Gastroesophageal sphincter (tissue), 4 donors: ENCODE data around the gene CNFN. TPM values are rescaled to one million over a fixed set of nuclear protein-coding genes. Genes with fewer than 3 reads are reported as not detected.
"Not testable (repeated sequence)": the region's sequence is repeated elsewhere in the genome, so short reads cannot be mapped to it uniquely, and the experiment has no call there.

ENCODE experiments used
- ATAC-seq: fragments of 150-250 bp; one replicate; pipeline ENCODE4 v1.9.1; 2016; ENCODE audit warnings: mild to moderate bottlenecking, moderate library complexity
- H3K27ac ChIP-seq, 4 donors: fragments of 200-600 bp; sonication (generic) in 3 of 4; 1 replicate in 3 of 4; 2 replicates in 1 of 4; pipeline ENCODE4 v1.5.1; 2016 to 2019
- H3K27me3 ChIP-seq: fragments of 200-600 bp; sonication (generic); one replicate; pipeline ENCODE4 v1.5.1; 2019
- H3K36me3 ChIP-seq, 2 donors: fragments of 200-600 bp; sonication (generic); one replicate each; pipeline ENCODE4 v1.5.1; 2019; ENCODE audit warnings: control low read depth in 1 of 2
- H3K4me1 ChIP-seq, 3 donors: fragments of 200-600 bp; sonication (generic); 1 replicate in 2 of 3; 2 replicates in 1 of 3; pipeline ENCODE4 v1.5.1; 2016 to 2019; ENCODE audit warnings: control low read depth in 2 of 3
- H3K4me3 ChIP-seq, 2 donors: fragments of 200-600 bp; sonication (generic); one replicate each; pipeline ENCODE4 v1.5.1; 2019; ENCODE audit warnings: mild to moderate bottlenecking in 1 of 2, moderate library complexity in 1 of 2
- H3K9me3 ChIP-seq, 3 donors: fragments of 200-600 bp; sonication (generic); one replicate each; pipeline ENCODE4 v1.5.1; 2017 to 2019; ENCODE audit warnings: control low read depth in 2 of 3
- CTCF ChIP-seq, 4 experiments: fragments of 200-600 bp in 2 of 4; fragments of 450-650 bp in 2 of 4; sonication (generic) in 1 of 4; IDR thresholded peaks; one replicate each; pipeline ENCODE4 v1.5.1; 2017 to 2019; ENCODE audit warnings: antibody characterized with exemption in 4 of 4, mild to moderate bottlenecking in 2 of 4, moderate library complexity in 2 of 4
- EP300 ChIP-seq: sonication (generic); formaldehyde crosslinking; IDR thresholded peaks from one replicate; pipeline ENCODE4 v1.6.1; 2017; ENCODE audit warnings: antibody characterized with exemption, mild to moderate bottlenecking
- POLR2A ChIP-seq, 2 donors: fragments of 450-650 bp; IDR thresholded peaks; one replicate each; pipeline ENCODE4 v1.6.1; 2017; ENCODE audit warnings: antibody characterized with exemption in 2 of 2, mild to moderate bottlenecking in 2 of 2, moderate library complexity in 1 of 2
- POLR2AphosphoS5 ChIP-seq: sonication (generic); formaldehyde crosslinking; IDR thresholded peaks from one replicate; pipeline ENCODE4 v1.6.1; 2017; ENCODE audit warnings: antibody characterized with exemption
- WGBS, 2 donors: methylation state at CpG; one replicate each; pipeline ENCODE4 v1.1.5; 2018; ENCODE audit warnings: low coverage in 1 of 2; 5-methylcytosine and 5-hydroxymethylcytosine counted together
- small RNA-seq, 4 donors: library from RNA; depleted of rRNA; stranded (forward); fragments of <200 nt; gene quantifications; one replicate each; pipeline ENCODE3, GENCODE V24; 2016
- total RNA-seq, 4 donors: library from RNA; depleted of rRNA; stranded (reverse); fragments of >200 nt; gene quantifications; one replicate each; pipeline ENCODE4 v1.1.0, GENCODE V29; 2016

The CNFN gene
- total RNA-seq, 4 donors from 2014 or later, result 1.7 to 17.5 TPM; not detected in 2

- H3K27ac ChIP-seq, result no peak overlapping the region
- TF ChIP-seq POLR2A (IDR thresholded peaks at IDR 0.05) (no peak), POLR2AphosphoS5 (no peak), CTCF (IDR thresholded peaks at IDR 0.05) (no peak), EP300 (no peak)
- no peak for ATAC-seq
- H3K4me3 ChIP-seq, result no peak overlapping the region
- no peaks in the 10 kb centered on the region for H3K9me3 ChIP-seq
- H3K36me3 ChIP-seq, result peaks cover 0 to 88% of the 10 kb centered on the region in 2 donors
- H3K4me1 ChIP-seq, result no peaks in the 10 kb centered on the region
- no peaks in the 10 kb centered on the region for H3K27me3 ChIP-seq
- 83 to 85% methylated on average over 6 of the region's 6 CpGs for WGBS, 2 donors
These were observed 44.8 kb downstream of the CNFN start for GRCh38 chr19:42345191-42345812.

GRCh38 chr19:42344336-42344893, 45.7 kb downstream of the CNFN start:
- Histone ChIP-seq H3K27me3 (no peaks in the 10 kb centered on the region), H3K4me3 (no peak overlapping the region), H3K27ac (no peak overlapping the region), H3K36me3 (peaks cover 0 to 88% of the 10 kb centered on the region in 2 donors), H3K9me3 (no peaks in the 10 kb centered on the region), H3K4me1 (no peaks in the 10 kb centered on the region)
- 81 to 90% methylated on average over 3 of the region's 18 CpGs for whole genome bisulfite sequencing, 2 donors
- ATAC-seq, result no peak
- TF ChIP-seq POLR2A (IDR thresholded peaks at IDR 0.05) (no peak), POLR2AphosphoS5 (no peak), EP300 (no peak), CTCF (IDR thresholded peaks at IDR 0.05) (no peak)

GRCh38 chr19:42343344-42344110, 46.6 kb downstream of the CNFN start:
- no peaks in the 10 kb centered on the region for H3K4me1 ChIP-seq
- H3K9me3 ChIP-seq, result no peaks in the 10 kb centered on the region
- H3K36me3 ChIP-seq, result peaks cover 0 to 85% of the 10 kb centered on the region in 2 donors
- no peak overlapping the region for H3K27ac ChIP-seq
- 85% methylated on average over 3 of the region's 17 CpGs; no CpG with 5 or more reads in 1 of the 2 donors for WGBS, 2 donors
- TF ChIP-seq POLR2AphosphoS5, result no peak
- TF ChIP-seq EP300, result no peak
- no peak for TF ChIP-seq CTCF (IDR thresholded peaks at IDR 0.05)
- TF ChIP-seq POLR2A (IDR thresholded peaks at IDR 0.05), result no peak
- no peak overlapping the region for H3K4me3 ChIP-seq
- no peak for ATAC-seq
- H3K27me3 ChIP-seq, result no peaks in the 10 kb centered on the region

- not testable (repeated sequence) for ATAC-seq, H3K4me1 ChIP-seq, H3K4me3 ChIP-seq, H3K27ac ChIP-seq, H3K9me3 ChIP-seq, H3K27me3 ChIP-seq
- 96 to 100% methylated on average over 1 to 3 of the region's 4 CpGs for WGBS, 2 donors
- peaks cover 0 to 90% of the 10 kb centered on the region in 2 donors for H3K36me3 ChIP-seq
These were observed 50.2 kb downstream of the CNFN start for GRCh38 chr19:42339922-42340321.

- H3K9me3 ChIP-seq, H3K4me3 ChIP-seq, H3K27me3 ChIP-seq, H3K4me1 ChIP-seq, H3K27ac ChIP-seq, ATAC-seq: not testable (repeated sequence)
- 64 to 68% methylated on average over 4 to 5 of the region's 7 CpGs for WGBS, 2 donors
- peaks cover 0 to 90% of the 10 kb centered on the region in 2 donors for H3K36me3 ChIP-seq
These were observed 50.8 kb downstream of the CNFN start for GRCh38 chr19:42339126-42339860.

Small RNAs within 50 kb of the gene (small RNA-seq; reads per million reads assigned to genes)
- 0 reads per million in 4 donors for gene MIR8077

Other genes with a start within 250 kb of the CNFN start
- 10 to 100 TPM; 31.1 to 39.3 (median 33.4) TPM for gene DEDD2, start 172.6 kb downstream of the CNFN start, total RNA-seq
- 10 to 100 TPM in 1 of 4 donors, 1 to 10 TPM in 3; 4.6 to 10.4 (median 7.8) TPM for gene ZNF526, start 170.0 kb downstream of the CNFN start, total RNA-seq
- 10 to 100 TPM; 30.8 to 51.0 (median 35.1) TPM for gene GSK3A, start 147.7 kb downstream of the CNFN start, total RNA-seq
- gene ERF, start 135.2 kb downstream of the CNFN start, total RNA-seq, result 10 to 100 TPM; 28.4 to 46.4 (median 39.9) TPM
- gene CIC, start 121.0 kb downstream of the CNFN start, total RNA-seq, result 10 to 100 TPM; 31.4 to 69.4 (median 49.0) TPM
- gene PRR19, start 88.2 kb downstream of the CNFN start, total RNA-seq, result under 1 TPM in 1 of 4 donors, not detected in 3; 0.93 TPM
- gene PAFAH1B3, start 87.7 kb downstream of the CNFN start, total RNA-seq, result 10 to 100 TPM in 1 of 4 donors, 1 to 10 TPM in 2, under 1 TPM in 1; 0.93 to 13.6 (median 5.8) TPM
- under 1 TPM in 1 of 4 donors, not detected in 3; 0.27 TPM for gene TMEM145, start 77.0 kb downstream of the CNFN start, total RNA-seq
- 10 to 100 TPM; 13.9 to 44.4 (median 18.1) TPM for gene MEGF8, start 64.7 kb downstream of the CNFN start, total RNA-seq
- gene LIPE, start 37.1 kb upstream of the CNFN start, total RNA-seq, result 10 to 100 TPM in 1 of 4 donors, 1 to 10 TPM in 3; 3.4 to 15.3 (median 6.6) TPM
- gene CXCL17, start 52.6 kb upstream of the CNFN start, total RNA-seq, result 1 to 10 TPM in 1 of 4 donors, not detected in 3; 6.5 TPM
- 10 to 100 TPM in 1 of 4 donors, 1 to 10 TPM in 1, under 1 TPM in 2; 0.66 to 10.1 (median 0.99) TPM for gene CEACAM1, start 138.2 kb upstream of the CNFN start, total RNA-seq
- gene CEACAM8, start 204.6 kb upstream of the CNFN start, total RNA-seq, result not detected